ENCODE results near the gene ARHGDIA.

- no peak for TF ChIP-seq CTCF (conservative IDR thresholded peaks at IDR 0.05 in 1 of 2, IDR thresholded peaks at IDR 0.05 in 1 of 2; ENCODE audit: extremely low read depth in 1 of 2, insufficient read depth in 1 of 2, low read depth in 1 of 2, low read length in 2 of 2)
- no peak for TF ChIP-seq EZH2 (IDR thresholded peaks at IDR 0.05; ENCODE audit: borderline replicate concordance, low read length)
Measured at GRCh38 chr17:81851423-81851822, 19.7 kb downstream of the ARHGDIA start.

All from mammary epithelial cell (primary cell).